OCI-LY7 (cell line): Measurements from ENCODE around the gene C1orf21. TPM values are rescaled to one million over a fixed set of nuclear protein-coding genes. Genes with fewer than 3 reads are reported as not detected.

Experiments
- BruUV-seq: library from RNA; stranded (reverse); fragments of 400-500 nt; replicated peaks from 2 replicates; lab custom pipeline; 2021; lab: Mats Ljungman, UMichigan
- CTCF ChIA-PET: fragments of 300-600 bp; sonication (Branson Sonifier 250); formaldehyde crosslinking; loops from one replicate; lab custom pipeline; 2022; ENCODE audit warnings: antibody characterized with exemption; ENCODE audit not compliant: unreplicated experiment; lab: Charles Lee
- POLR2A ChIA-PET: fragments of 300-600 bp; sonication (Branson Sonifier 250); formaldehyde crosslinking; loops from one replicate; lab custom pipeline; 2022; ENCODE audit warnings: antibody characterized with exemption; lab: Charles Lee
- DNase-seq: peaks from one replicate; pipeline ENCODE4 v3.0.0-alpha.2; 2015; ENCODE audit warnings: low spot score
- H2AFZ ChIP-seq: fragments of 200-600 bp; sonication (generic), shearing (Covaris generic); 2 replicates; pipeline ENCODE4 v1.6.1; 2014; ENCODE audit warnings: mild to moderate bottlenecking, antibody characterized with exemption, low read length, moderate library complexity
- H3K27ac ChIP-seq: fragments of 200-600 bp; sonication (generic); 2 replicates; pipeline ENCODE4 v1.5.1; 2014; ENCODE audit warnings: mixed run types, low read depth, mild to moderate bottlenecking, moderate library complexity, low read length, inconsistent platforms; ENCODE audit not compliant: poor library complexity, severe bottlenecking
- H3K36me3 ChIP-seq: fragments of 200-600 bp; sonication (generic); 2 replicates; pipeline ENCODE4 v1.6.1; 2014; ENCODE audit warnings: mild to moderate bottlenecking, antibody characterized with exemption, low read length, moderate library complexity, mixed read lengths; ENCODE audit not compliant: insufficient read depth
- H3K4me1 ChIP-seq: fragments of 200-600 bp; sonication (generic); 2 replicates; pipeline ENCODE4 v1.5.1; 2014; ENCODE audit warnings: mild to moderate bottlenecking, low read length; ENCODE audit not compliant: insufficient read depth, poor library complexity, severe bottlenecking
- H3K4me2 ChIP-seq: fragments of 200-600 bp; sonication (generic); 2 replicates; pipeline ENCODE4 v1.6.1; 2014; ENCODE audit warnings: mild to moderate bottlenecking, low read length
- H3K4me3 ChIP-seq: fragments of 200-600 bp; sonication (generic); 2 replicates; pipeline ENCODE4 v1.5.1; 2014; ENCODE audit warnings: mild to moderate bottlenecking, low read depth, low read length; ENCODE audit not compliant: poor library complexity, severe bottlenecking
- H3K79me2 ChIP-seq: fragments of 200-600 bp; sonication (generic); 2 replicates; pipeline ENCODE4 v1.6.1; 2016; ENCODE audit warnings: low read depth, mild to moderate bottlenecking, low read length, moderate library complexity, mixed read lengths; ENCODE audit not compliant: insufficient read depth
- H3K9me2 ChIP-seq: fragments of 200-600 bp; sonication (generic); 2 replicates; pipeline ENCODE4 v1.6.1; 2016; ENCODE audit warnings: mild to moderate bottlenecking, low read length, mixed read lengths; ENCODE audit not compliant: insufficient read depth
- H3K9me3 ChIP-seq: fragments of 200-600 bp; sonication (generic); 2 replicates; pipeline ENCODE4 v1.6.1; 2014; ENCODE audit warnings: mild to moderate bottlenecking, mixed run types, low read length, mixed read lengths
- H4K20me1 ChIP-seq: fragments of 200-600 bp; sonication (generic); 2 replicates; pipeline ENCODE4 v1.6.1; 2014; ENCODE audit warnings: mild to moderate bottlenecking, antibody characterized with exemption, low read length, moderate library complexity, mixed read lengths; ENCODE audit not compliant: insufficient read depth
- EZH2phosphoT487 ChIP-seq: fragments of 200-600 bp; sonication (generic); IDR thresholded peaks from 2 replicates; pipeline ENCODE4 v1.6.1; 2018; ENCODE audit warnings: low read depth, borderline replicate concordance, mild to moderate bottlenecking, mixed run types, antibody characterized with exemption, low read length, moderate library complexity, mixed read lengths
- intact Hi-C: fragments of 100-400 bp; cut with micrococcal nuclease; formaldehyde crosslinking; loops from one replicate; pipeline ENCODE4 v1.10.0; 2022; ENCODE audit not compliant: unreplicated experiment
- total RNA-seq, 2 experiments: library from RNA; depleted of rRNA in 1 of 2; stranded (reverse); fragments of >200 nt in 1 of 2; shearing (Covaris generic) in 1 of 2; gene quantifications; 2 replicates each; pipeline ENCODE4 v1.2.3, GENCODE V29; 2014 to 2022
- TF ChIP-seq, protein P1 (sequence below): fragments of 200-600 bp; sonication (generic); conservative IDR thresholded peaks from 2 replicates; pipeline ENCODE4 v1.5.1; 2014; ENCODE audit warnings: mild to moderate bottlenecking, antibody characterized with exemption, low read length, moderate library complexity, mixed read lengths

The C1orf21 gene
- total RNA-seq, 2 experiments from 2014 or later = not detected

DNA sequence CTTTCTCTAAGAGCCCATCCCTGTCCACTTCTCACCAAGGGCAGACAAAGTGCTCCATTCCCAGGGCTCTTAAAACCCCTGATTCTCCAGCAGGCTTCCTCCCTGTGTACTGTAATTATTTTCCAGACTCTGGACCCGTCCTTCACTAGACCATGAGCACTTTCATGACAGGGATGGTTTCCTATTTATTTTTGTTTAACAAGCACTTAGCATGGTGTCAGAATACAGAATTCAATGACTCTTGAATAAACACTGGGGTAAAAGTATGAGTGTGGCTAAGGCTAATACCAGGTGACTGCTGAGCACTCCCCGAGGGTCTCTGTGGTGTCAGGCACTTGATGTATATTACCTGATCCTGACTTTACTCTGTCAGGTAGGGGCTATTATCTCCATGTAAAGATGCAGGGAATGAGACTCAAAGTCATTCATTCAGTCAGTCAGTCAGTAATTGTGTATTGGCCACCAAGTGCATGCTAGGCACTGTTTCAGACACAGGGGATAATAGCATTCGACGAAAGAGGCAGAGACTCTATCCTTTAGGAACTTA, 47.2 kb downstream of the C1orf21 start:
- Histone ChIP-seq H3K27ac (no peak overlapping the region), H2AFZ (no peak overlapping the region), H4K20me1 (no peaks in the 10 kb centered on the region), H3K4me3 (no peak overlapping the region), H3K4me1 (no peaks in the 10 kb centered on the region), H3K36me3 (no peaks in the 10 kb centered on the region), H3K9me2 (no peaks in the 10 kb centered on the region), H3K9me3 (no peaks in the 10 kb centered on the region), H3K4me2 (no peak overlapping the region), H3K79me2 (no peaks in the 10 kb centered on the region)
- TF ChIP-seq, protein P1, sequence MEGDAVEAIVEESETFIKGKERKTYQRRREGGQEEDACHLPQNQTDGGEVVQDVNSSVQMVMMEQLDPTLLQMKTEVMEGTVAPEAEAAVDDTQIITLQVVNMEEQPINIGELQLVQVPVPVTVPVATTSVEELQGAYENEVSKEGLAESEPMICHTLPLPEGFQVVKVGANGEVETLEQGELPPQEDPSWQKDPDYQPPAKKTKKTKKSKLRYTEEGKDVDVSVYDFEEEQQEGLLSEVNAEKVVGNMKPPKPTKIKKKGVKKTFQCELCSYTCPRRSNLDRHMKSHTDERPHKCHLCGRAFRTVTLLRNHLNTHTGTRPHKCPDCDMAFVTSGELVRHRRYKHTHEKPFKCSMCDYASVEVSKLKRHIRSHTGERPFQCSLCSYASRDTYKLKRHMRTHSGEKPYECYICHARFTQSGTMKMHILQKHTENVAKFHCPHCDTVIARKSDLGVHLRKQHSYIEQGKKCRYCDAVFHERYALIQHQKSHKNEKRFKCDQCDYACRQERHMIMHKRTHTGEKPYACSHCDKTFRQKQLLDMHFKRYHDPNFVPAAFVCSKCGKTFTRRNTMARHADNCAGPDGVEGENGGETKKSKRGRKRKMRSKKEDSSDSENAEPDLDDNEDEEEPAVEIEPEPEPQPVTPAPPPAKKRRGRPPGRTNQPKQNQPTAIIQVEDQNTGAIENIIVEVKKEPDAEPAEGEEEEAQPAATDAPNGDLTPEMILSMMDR = no peak
- TF ChIP-seq EZH2phosphoT487 = no peak
- BruUV-seq = no TSS peak
- ChIA-PET POLR2A (no interaction called here), CTCF (no interaction called here)
- intact Hi-C loops = no loop called here
- DNase-seq = no peak

DNA sequence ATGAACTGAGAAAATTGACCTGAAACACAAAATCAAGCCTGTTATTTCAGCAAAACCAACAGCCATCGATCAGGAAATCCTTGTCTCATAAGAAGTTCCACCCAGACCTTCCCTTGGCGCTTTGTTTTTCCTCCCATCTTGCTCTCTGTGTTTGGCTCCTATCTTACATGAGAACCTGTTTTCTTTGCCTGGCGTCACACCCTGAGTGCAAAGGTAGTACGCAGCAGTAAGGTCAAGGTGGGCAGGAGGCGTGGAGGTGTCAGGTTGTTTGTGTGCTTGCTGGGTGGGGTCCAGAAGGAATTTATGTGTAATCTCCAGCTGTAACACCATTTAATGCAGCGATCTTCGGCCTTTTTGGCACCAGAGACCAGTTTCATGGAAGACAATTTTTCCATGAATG, 50.5 kb downstream of the C1orf21 start:
- H3K27ac ChIP-seq = no peak overlapping the region
- no peaks in the 10 kb centered on the region for H3K9me2 ChIP-seq
- H3K4me1 ChIP-seq = no peaks in the 10 kb centered on the region
- H4K20me1 ChIP-seq = no peaks in the 10 kb centered on the region
- H3K36me3 ChIP-seq = no peaks in the 10 kb centered on the region
- no peak for TF ChIP-seq EZH2phosphoT487
- TF ChIP-seq, protein P1 = no peak
- no peak for DNase-seq
- H3K9me3 ChIP-seq = no peaks in the 10 kb centered on the region
- BruUV-seq = no TSS peak
- ChIA-PET POLR2A (interaction anchor here (1.5 kb wide), 1 partner anchor 10 kb away, joined by 6 read pairs; no protein-coding TSS in a partner anchor), CTCF (no interaction called here)
- no peaks in the 10 kb centered on the region for H3K79me2 ChIP-seq
- no peak overlapping the region for H3K4me3 ChIP-seq
- H2AFZ ChIP-seq = no peak overlapping the region
- H3K4me2 ChIP-seq = no peak overlapping the region
- intact Hi-C loops = no loop called here

DNA sequence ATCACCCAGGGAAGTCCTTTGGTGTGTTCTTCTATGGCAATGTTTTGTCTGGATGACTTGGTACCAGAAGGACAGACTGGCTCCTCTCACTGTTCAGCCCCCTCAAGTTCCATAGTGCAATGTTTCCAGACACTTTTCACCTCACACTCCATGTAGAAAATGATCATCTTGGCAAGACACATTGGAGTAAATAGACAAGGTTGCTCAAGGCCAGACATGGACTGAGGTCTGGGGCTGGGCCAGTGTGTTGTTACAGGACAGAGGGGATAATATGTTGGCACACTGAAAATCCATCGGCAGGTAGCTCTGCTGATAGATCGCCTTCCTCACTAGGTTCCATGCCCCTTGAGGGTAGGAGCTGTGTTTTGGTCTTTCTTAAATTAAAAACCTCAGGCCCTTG, 51.5 kb downstream of the C1orf21 start:
- H3K4me2 ChIP-seq = no peak overlapping the region
- H4K20me1 ChIP-seq = no peaks in the 10 kb centered on the region
- no peaks in the 10 kb centered on the region for H3K36me3 ChIP-seq
- TF ChIP-seq EZH2phosphoT487 = no peak
- TF ChIP-seq, protein P1 = no peak
- POLR2A ChIA-PET = no interaction called here
- H3K9me2 ChIP-seq = no peaks in the 10 kb centered on the region
- no peak overlapping the region for H2AFZ ChIP-seq
- no peak overlapping the region for H3K27ac ChIP-seq
- no TSS peak for BruUV-seq
- CTCF ChIA-PET = no interaction called here
- no peak overlapping the region for H3K4me3 ChIP-seq
- no peak for DNase-seq
- H3K4me1 ChIP-seq = no peaks in the 10 kb centered on the region
- H3K79me2 ChIP-seq = no peaks in the 10 kb centered on the region
- intact Hi-C loops = no loop called here
- no peaks in the 10 kb centered on the region for H3K9me3 ChIP-seq
